Measurements from ENCODE around the gene ADAMTS3.

Gene ADAMTS3

DNA sequence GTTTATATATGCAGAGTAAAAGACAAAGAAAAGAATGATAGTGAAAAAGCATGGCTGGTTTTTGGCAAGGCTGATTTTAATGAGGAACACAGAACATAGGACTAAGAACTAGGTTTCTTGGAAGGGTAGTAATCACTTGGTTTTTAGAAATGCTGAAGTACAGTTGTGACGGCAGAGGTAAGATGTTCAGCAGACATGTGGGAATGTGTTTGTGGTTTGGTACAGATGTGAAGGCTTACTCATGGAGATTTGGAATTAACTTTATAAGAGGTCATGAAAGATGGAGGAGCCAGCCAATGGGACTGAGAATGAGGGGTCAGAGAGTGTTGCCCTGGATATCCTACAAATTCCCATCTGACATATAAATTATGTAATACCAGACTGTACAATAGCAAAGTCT, 293.6 kb downstream of the ADAMTS3 start:
- DNase-seq: no peak

- DNase-seq: no peak
Observed at GRCh38 chr4:72274251-72274650, 294.8 kb downstream of the ADAMTS3 start.

- no peak for DNase-seq
Observed at GRCh38 chr4:72255269-72255668, 313.8 kb downstream of the ADAMTS3 start.

- DNase-seq: no peak
Observed at GRCh38 chr4:72243641-72244040, 325.4 kb downstream of the ADAMTS3 start.

DNA sequence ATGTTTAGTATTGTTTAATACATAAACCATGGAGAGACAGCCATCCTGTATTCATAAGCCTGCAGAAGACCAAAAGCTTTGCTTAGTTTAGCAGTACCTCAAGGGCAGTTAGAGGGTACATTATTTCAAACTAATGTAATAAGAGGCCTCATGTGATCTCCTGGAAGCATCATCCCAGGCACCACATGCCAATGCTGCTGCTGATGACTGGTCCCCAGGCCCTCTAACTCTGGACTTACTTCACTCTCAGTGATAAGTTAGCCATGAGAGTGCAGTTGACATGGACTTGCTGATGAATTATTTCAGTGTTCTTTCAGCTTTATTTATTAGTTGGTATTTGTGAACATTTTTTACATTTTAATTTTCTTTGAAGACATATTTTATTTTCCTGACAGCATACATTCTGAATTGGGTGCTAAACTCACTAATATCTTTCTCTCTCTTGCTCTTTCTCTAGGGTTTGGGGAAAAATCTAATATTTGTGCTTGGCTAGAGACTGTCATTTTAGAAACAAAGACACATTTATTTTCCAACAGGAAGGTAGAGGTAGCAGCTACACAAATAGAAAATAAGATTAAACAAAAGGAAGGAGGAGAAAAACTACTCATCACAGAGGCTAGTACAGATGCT, 329.4 kb downstream of the ADAMTS3 start:
- DNase-seq: no peak

Data from CD4-positive, alpha-beta T cell treated with Interleukin-6 for 4 hours (primary cell).